GM19328 (cell line): Measurements from ENCODE around the gene ZKSCAN1.
A peak's percentile ranks its signal among the peaks of the same experiment; 100 is the strongest.

ENCODE experiments used
- ATAC-seq: cut with Tn5 transposase; IDR thresholded peaks from one replicate; pipeline ENCODE4 v1.9.1; 2021; ENCODE audit warnings: mild to moderate bottlenecking, moderate library complexity; ENCODE audit not compliant: unreplicated experiment

Gene ZKSCAN1

DNA sequence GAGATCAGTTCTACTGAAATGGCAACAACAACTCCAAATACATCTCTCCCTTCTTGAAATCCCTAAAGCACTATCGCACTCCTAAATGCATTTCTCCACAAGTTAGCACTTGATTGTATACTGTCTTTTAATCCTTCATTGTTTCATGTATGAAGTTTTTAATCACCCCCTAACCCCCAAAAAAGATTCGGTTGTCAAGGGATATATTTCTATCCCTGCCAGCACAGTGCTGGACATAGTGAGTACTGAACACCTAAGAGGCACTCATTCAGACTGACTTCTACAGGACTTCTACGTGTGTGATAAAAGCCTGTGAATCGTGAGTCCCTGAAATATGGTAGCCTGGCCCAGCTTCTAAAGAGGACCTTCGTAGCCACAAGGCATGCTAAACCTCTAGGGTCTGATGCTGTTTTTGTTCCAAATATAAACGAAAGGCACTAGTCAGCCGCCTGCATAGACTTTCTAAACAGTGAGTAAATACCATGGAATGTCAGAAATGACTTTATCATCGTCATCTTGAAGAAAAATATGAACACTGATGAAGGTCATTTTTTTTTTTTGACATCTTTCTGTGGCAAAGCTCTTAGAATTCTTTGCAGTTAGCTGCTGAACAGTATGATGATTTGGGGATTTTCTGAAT is 19.6 kb downstream of the ZKSCAN1 start:
- no peak for ATAC-seq

DNA sequence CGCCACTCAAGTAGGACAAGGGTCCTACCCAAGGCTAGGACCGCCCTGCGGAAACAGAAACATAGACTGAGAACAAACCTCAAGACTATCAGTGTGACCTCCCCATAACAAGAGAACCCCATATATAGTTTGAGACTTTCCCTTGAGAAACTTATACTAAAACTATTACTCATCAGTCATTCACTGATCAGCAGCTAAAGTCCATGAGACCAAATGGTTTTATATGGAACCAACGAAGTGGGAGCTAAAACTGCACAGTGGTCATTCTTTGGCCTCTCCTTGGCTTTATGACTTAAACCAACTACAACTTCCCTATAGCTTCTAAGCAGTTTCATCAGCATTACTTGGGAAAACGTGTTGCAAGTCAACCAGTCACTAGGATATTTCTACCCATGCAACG is 20.5 kb downstream of the ZKSCAN1 start:
- ATAC-seq: no peak

DNA sequence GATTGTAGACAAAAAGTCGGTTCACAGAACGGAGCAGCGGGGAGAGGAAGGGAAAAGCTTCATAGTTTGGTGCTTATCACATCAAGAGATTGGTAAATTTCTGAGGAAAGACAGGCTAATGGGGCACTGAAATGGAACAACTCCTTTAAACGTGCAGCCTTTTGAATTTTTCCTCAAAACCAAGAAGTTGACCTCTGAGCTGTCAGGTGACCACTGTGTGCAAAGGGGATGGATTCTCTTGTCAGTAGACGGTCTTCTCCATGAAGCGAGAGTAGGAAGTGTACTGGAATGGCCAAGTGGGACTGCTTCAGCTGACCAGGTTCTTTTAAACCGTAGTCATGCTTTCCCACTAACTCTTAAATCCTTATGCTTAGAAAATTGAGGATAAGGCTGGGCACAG is 22.9 kb downstream of the ZKSCAN1 start:
- no peak for ATAC-seq

DNA sequence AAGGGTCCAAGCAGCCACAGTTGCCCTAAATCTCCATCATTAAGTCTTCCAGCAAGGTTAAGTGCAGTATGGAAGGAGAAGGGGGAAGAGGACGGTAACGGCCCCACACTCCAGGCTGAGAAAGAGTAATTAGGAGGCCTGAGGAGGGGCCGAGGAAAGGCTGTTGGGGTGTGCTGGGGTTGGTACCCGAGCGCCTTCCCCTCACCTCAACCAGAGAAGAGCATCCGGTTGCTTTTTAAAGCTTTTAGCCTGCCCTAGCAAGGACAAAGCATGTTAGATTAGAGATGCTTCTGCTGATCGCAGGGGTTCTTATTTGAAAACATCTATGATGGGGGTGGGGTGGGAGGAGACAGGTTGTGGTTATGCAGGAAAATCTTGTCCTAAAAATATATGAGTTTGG is 25.2 kb downstream of the ZKSCAN1 start:
- no peak for ATAC-seq

DNA sequence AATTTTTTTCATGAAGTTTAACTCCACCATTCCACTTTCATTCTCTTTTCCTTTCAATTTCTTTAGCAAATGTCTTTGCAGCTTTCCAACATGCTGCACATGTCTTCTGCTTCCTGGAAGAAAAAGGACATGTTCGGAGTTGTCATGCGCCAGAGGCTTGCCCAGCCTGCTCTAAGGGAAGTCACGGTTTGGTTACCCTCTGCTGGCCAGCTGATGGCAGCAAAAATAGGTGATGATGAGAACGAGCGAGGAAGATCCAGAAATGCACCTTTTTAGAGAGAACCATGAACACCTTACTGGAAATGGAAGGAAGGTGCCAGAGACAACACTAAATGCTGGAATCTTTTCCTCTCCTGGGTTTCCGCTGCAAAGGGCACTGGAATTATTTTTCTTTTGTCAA is 29.3 kb downstream of the ZKSCAN1 start:
- no peak for ATAC-seq

DNA sequence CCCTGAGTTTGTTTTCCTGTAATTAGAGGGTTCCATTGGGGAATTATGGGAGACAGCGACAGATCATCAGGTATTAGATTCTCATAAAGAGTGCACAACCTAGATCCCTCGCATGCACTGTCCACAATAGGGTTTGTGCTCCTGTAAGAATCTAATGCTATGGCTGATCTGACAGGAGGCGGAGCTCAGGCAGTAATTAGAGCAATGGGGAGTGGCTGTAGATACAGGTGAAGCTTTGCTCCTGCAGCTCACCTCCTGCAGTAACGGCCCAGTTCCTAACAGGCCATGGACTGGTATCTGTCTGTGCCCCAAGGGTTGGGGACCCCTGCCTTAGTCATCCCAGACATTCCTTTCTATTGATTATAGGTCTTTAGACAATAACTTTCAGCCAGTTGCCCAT is 33.3 kb downstream of the ZKSCAN1 start:
- ATAC-seq: no peak

DNA sequence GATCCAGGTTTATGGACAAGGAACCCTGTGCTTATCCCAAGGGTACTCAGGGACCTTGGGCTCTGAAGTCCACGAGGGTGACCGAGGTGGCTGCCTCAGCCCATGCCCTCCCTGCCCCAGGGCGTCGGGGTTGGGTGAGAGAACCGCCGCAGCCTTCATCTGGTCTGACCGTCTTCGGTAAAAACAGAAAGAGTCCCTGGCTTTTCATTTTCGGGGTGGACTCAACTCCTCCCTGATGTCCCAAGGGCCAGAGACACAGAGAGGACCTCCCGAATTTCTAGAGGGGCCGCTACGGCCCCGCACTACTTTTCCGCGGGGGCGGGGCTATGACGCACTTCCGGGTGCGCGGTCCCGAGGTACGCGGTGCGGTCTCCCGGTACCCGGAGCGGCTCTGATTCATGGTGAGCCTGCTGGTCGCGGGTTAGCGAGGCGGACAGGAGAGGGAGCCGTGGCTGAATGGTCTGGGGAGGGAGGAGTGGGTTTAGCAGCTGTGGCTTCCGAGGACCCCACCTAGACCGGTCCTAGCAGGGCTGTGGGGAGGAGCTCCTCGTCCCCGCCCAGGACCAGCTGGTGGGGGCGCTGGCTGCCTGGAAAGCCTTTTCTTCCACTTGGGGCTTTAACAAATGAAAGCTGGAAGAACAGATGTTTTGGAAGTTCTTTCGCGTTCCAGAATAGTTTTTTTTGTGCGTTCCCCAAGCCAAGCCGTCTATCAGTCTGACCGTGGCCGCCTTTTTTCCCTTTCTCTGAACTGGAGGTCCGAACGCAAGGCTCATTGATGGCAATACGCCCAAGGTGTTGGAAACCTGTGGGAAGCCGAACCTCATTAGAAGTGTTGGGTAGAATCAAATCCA is 34.3 kb downstream of the ZKSCAN1 start, which contains the start of gene ZSCAN21:
Gene ZSCAN21 (plus strand): TSS at position 334 of the 851 bp plus-strand sequence. CDS start 7,233 bp downstream, outside the sequence.
- peak; percentile 89 for ATAC-seq

DNA sequence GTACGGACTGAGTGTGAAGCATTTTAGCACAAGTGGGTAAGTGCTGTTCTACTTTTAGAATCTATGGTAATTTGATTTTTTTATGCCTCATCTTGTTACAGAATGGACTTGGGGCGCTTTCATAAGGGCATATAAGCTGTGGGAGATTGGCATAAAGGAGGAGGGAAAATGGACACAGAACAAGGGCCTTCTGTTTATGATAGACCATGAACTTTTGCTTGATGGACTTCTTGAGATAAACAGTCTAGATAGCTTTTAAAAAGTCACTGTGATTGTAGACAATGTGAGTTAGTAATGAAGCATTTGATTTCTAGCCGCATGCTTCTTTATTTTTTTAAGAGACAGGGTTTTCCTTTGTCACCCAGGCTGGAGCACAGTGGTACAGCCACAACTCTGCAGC is 36.2 kb downstream of the ZKSCAN1 start:
- no peak for ATAC-seq

DNA sequence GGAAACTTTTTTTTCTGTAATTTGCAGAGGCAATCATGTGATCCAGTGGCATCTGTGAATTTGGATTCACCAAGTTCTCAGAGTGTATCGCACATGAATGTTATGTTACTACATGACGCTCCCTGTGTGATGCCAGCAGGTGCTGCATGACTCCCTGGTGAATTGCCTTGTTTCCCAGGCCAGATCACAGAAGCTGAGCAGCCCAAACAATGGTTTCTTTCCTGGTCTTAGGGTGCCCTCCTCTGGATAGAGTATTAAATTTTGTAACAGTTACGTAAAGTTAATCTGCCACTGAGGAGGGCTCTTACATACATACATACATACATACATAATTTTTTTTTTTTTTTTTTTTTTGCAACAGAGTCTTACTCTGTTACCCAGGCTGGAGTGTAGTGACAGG is 37.8 kb downstream of the ZKSCAN1 start:
- no peak for ATAC-seq

DNA sequence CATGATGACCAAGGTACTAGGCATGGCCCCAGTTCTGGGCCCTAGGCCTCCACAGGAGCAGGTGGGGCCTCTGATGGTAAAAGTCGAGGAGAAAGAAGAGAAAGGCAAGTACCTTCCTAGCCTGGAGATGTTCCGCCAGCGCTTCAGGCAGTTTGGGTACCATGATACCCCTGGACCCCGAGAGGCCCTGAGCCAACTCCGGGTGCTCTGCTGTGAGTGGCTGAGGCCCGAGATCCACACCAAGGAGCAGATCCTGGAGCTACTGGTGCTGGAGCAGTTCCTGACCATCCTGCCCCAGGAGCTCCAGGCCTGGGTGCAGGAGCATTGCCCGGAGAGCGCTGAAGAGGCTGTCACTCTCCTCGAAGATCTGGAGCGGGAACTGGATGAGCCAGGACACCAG is 41.6 kb downstream of the ZKSCAN1 start:
- ATAC-seq: no peak

DNA sequence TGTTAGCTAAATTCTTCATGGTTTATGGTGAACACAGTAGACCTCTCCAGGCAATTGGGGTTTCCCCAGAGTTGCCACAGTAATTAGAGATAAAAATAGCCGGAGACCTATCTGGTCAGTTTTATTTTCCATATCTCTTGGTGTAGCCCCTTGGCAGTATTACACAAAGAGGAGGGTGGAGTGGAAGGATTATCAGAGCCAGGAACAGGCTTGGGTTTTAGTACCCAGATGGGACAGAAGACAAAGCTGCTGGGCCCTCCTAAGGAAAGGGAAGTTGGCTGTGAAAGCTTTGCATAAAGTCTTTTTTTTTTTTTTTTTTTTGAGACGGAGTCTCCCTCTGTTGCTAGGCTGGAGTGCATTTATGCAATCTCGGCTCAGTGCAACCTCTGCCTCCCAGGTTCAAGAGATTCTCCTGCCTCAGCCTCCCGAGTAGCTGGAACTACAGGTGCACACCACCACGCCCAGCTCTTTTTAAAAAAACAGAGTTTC is 43.9 kb downstream of the ZKSCAN1 start:
- ATAC-seq: no peak

DNA sequence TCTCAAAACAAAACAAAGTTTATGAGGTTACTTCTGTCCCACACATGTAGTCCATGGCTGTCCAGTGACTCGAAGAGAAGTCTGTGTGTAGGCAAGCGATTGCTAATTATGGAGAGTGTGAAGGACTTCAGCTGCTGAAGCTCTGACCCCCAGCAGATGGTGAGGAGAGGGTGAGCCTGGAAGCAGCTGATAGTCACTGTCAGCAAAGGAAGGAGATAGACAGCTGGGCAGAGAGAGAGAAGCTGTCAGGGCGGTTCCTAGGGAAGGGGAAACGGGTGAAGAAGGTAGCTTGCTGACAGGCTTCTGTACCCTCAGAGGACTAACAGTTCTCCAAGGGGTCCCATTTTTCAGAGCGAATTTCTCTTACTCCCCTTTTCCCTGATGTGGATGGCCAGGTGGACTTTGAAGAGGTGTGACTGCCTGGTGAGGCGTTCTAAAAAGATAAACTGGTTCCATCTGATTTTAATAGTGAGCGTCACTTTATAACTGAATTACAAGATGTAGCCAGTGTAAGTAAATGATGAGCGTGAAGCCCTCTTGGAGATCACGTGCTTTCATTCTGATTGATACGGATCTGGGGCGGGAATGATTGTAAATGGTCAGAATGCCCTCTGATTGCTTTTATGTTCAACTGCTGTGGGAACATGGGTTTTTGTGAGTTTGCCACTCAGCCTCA is 46.3 kb downstream of the ZKSCAN1 start:
- no peak for ATAC-seq

DNA sequence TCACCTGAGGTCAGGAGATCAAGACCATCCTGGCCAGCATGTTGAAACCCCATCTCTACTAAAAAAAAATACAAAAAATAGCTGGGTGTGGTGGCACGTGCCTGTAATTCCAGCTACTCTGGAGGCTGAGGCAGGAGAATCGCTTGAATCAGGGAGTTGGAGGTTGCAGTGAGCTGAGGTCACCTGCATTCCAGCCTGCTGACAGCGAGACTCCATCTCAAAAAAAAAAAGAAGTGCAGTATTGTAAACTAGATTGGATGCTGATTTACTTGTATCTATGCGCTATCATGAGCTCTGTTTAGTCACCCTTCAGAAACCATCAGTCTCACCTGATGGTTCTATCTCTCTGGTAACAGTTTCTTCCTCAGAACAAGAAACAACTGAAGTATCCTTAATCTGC is 48.0 kb downstream of the ZKSCAN1 start:
- ATAC-seq: no peak

DNA sequence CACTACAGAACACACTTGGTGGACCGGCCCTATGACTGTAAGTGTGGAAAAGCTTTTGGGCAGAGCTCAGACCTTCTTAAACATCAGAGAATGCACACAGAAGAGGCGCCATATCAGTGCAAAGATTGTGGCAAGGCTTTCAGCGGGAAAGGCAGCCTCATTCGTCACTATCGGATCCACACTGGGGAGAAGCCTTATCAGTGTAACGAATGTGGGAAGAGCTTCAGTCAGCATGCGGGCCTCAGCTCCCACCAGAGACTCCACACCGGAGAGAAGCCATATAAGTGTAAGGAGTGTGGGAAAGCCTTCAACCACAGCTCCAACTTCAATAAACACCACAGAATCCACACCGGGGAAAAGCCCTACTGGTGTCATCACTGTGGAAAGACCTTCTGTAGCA is 48.8 kb downstream of the ZKSCAN1 start:
- no peak for ATAC-seq

DNA sequence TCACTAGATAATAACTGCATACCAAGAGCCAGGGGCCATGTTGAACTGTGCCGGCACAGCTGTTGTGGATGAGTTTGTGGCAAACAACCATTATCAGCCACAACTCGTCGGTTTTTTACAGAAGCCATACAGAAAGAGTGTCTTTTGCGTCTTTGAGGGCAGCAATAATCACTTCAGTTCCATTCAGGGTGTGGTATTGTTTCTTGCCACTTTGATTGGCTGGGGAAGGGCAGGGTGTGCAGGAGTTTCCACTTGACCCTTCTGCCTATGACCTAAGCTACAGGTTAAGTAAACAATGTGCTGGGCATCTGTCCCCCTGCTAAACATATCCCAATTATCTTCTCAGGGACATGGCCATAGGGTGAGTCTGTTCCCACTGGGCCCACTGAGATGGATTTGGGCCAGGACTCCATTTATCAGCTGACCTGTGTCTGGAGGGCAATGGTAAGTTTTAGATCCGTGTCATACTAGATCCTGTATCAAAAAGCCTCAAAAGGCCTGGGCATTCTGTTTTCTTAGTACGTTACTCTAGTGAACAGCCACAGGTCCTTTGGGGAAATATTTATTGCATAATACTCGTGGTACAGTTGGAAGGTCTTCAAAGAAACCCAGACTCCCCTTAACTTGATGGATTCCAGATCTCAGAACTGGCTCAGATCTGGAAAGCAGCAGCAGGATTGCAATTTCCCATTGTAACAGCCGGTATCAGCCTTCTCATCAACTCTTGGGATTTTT is 50.2 kb downstream of the ZKSCAN1 start:
- no peak for ATAC-seq

DNA sequence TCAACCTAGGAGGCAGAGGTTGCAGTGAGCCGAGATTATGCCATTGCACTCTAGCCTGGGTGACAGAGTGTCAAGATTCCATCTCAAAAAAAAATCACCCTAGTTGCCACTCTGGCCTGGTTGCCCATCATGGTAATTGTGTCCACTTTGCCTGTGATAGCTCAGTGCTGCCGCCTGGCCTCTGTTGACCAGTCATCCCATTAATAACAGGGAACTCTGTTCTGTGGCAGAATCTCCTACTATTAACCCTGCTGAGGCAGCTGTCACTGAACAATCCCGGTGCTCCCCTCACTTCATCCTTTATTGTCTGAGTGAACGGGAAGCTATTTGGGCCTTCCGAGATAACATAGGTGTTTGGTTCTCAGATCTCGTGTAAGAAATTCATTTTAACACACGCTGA is 51.6 kb downstream of the ZKSCAN1 start:
- ATAC-seq: no peak

DNA sequence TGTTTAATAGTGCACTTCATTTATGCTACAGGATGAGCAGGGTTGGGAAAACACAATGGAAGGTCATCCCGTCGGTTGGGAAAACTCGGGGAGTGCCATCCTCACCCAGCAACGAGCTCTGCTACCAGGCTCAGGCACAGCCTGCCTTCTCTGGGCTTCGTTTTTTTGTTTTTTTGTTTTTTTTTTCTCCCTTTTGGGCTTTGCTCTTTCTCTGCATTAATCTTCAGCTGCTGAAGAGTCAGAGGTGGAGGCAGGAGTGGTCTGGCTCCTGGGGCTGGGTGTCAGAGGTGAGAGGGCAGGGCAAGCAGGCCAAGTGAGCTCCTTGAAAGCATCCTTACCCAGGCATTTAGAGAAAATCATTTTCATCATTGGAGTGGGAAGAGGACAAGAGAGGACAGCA is 54.6 kb downstream of the ZKSCAN1 start:
- no peak for ATAC-seq

DNA sequence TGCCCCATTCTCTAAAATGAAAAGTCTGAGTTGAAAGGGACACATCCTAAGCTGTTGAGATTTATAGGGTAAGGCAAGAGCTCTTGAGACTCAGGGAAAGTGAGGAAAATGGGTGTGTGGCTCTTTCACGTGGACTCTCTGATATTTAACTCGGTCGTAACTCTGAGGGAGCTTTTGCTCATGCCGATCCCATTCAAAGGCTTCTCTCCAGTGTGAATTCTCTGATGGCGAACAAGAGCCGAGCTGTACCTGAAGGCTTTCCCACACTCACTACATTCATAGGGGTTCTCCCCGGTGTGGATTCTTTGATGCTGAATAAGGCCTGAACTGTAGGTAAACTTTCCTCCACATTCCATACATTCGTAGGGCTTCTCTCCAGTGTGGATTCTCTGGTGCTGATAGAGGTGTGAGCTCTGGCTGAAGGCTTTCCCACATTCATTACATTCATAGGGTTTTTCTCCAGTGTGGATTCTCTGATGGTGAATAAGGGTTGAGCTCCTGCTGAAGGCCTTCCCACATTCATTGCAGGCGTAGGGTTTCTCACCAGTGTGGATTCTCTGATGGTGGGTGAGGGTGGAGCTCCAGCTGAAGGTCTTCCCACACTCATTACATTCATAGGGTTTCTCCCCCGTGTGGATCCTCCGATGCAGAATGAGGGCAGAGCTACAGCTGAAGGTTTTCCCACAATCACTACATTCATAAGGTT is 55.8 kb downstream of the ZKSCAN1 start:
- no peak for ATAC-seq

DNA sequence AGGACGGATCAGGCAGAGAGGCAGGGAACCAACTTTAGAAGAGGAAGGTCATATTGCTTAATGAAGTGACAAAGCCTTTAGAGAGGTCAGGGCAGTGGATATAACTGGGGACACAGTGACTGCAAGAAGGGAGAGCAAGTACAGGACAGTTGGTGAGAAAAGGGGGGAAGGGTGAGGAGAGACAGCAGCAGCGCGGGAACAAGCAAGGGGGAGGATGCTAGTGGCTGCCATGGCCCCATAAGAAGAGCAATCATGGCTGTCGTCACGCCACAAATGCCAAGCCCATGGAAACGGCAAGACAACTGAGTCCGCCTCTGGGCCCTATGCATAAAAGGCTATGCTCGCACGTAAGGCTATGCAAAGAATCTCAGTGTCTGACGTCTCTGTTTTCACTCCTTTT is 57.1 kb downstream of the ZKSCAN1 start:
- no peak for ATAC-seq

DNA sequence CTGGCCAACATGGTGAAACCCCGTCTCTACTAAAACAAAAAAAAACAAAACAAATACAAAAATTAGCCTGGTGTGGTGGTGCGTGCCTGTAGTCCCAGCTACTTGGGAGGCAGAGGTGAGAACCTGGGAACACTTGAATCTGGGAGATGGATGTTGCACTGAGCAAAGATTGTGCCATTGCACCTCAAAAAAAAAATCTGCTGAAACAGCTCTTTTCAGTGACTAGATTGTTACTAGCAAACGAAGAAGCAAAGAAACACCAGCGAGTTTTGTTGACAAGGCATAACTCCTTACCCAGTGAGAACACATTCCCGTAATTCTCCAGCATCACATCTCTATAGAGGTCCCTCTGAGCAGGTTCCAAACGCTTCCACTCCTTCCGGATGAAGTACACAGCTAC is 59.4 kb downstream of the ZKSCAN1 start:
- no peak for ATAC-seq
